Activated effector memory CD4-positive, alpha-beta T cell treated with Interleukin-2 at 50 U/mL for 16 hours (primary cell): ENCODE data around the gene EEF1AKMT2.

Experiments used
- DNase-seq: peaks from one replicate; pipeline ENCODE4 v3.0.0-alpha.2; 2020

The EEF1AKMT2 gene

DNA sequence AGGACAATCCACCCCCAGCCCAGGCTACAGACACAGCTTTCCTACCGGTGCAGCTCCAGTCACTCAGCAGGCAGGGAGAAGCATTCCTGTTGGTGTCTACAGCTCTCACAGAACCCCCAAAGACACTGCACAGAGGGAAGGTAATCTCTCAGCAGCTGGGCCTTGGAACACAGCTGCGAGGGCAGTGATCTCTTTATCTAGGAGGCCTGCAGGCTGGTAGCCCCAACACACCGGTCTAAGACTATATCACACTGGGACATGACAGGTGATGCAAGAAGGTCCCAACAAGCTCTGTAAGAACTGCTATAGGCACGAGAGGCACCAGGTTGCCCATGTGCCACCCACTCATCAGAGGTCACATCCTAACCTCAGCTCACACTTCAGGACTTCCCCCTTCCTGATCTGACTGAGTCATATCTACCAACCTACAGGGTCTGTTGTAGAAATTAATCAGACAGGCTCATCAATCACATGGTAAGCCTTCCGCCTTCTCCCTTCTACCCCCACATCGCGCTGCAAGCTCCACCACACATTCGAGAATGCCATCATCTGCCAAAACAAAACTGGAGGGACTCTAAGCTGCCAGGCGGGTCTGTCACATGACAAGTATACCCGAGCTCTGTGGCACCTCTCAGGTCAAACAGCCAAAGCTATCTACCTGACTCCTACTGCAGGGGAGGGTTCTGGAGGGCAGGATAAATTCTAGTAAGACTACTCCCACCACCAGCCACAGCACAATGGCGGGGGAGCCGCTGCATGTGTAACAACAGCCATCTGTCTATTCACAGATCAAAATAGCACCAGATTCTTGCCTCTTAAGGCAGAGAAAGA, 73.6 kb downstream of the EEF1AKMT2 start:
- DNase-seq = peak; percentile 71

DNA sequence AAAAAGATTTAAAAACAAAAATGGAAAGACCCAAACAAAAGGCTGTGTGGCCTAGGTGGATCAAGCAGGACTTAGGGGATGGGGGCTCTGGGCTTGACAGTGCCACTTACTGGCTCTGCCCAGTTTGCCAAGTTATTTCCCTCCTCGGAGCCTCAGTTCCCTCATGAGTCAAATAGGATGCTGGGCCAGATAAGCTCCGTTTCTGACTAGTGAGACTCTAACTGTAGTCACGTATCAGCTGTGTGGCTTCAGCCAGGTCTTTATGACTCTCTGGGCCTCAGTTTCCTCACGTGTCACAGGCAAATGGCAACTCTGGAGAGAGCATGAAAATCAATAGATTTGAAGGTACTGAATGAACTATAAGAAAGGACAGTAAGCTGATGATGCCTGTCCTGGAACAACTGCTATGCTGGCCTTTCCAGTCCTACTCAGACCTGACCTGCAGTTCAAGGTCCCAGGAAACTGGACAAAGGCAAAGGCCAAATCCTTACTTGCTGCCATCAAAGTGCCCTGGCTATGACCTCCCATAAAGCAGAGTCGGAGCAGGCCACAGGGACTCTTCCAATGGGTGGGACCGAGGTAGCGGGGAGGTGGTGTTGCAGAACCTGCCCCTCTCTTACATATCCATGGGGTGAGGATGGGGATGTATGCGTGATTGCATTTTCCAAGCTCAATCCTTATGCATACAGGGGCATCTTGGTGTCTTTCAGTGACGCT, 74.5 kb downstream of the EEF1AKMT2 start:
- DNase-seq = no peak

GRCh38 chr10:124716369-124716768, 75.3 kb downstream of the EEF1AKMT2 start:
- DNase-seq = no peak

DNA sequence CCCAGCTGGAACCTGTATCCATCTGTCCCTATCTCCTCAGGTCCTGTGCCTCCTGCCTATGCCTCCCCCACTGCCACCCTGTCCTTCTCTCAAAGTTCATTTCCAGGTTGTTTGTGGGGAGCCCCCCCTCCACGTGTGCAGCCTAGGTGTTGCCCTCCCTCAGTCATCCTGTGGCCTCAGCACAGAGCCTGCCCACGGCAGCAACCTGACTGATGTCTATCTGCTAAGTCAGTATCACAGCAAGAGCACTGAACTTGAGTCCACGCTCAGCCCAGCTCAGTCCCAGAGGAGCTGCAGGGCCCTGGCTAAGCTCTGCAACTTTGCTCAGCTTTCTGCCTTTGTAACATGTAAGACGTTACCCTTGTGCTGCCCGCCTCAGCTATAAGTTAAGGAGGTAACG, 76.2 kb downstream of the EEF1AKMT2 start:
- peak; percentile 37 for DNase-seq

DNA sequence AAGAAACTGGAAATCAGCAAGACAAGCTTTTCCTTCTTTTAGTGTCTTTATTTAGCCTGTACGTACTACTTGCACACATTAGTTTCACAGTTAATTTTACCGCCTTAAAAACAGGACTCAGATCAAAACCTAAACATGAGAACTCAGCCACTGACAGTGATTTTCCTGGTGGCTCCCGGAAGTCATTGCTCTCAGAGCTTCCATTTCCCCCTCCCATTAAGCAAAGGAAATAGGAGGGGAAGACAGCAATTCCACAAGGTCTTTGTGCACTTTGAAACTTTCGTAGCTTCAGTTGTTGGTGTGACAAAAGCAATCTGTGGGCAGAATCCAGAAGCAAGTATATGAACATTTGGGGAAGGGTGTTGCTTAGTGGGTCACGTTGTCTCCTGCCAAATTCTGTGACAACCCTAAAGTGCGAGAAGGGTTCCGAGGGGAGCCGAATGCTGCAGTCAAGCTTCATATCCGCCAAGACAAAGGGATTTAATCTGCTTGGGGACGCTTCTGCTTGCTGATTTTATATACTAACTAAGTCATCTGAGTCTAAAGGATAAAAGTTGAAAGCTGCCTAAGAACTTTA, 77.9 kb downstream of the EEF1AKMT2 start:
- DNase-seq = no peak

- no peak for DNase-seq
These were observed 78.8 kb downstream of the EEF1AKMT2 start for GRCh38 chr10:124712704-124713407.

- DNase-seq = no peak
These were observed 80.5 kb downstream of the EEF1AKMT2 start for GRCh38 chr10:124711145-124711544.

DNA sequence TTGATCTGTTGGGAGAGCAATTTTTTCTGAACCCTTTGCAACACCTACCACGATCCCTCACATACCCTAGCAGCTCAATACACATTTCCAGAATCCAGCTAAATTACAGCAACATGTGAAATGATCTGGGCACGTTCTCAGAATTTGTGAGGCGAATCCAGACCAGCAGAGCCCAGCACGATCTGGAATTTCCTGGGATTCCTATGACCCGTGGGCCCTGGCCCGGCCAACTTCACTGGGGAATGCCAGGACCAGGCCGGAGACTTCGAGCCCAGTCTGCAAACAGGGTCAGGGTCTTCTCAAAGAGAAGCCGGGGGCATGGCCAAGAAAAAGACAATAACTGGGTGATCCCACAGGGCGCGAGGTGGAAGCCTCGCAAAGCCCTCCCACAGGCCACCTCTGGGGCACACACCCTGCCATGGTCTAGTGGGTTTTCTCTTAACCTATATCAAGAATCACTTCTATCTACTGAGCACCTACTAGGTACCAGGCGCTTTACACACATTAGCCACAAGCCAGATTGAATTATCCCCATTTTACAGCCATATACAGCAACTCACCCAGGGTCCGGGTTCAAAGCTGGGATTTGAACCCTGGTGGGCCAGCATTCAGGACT, 81.3 kb downstream of the EEF1AKMT2 start:
- no peak for DNase-seq

DNA sequence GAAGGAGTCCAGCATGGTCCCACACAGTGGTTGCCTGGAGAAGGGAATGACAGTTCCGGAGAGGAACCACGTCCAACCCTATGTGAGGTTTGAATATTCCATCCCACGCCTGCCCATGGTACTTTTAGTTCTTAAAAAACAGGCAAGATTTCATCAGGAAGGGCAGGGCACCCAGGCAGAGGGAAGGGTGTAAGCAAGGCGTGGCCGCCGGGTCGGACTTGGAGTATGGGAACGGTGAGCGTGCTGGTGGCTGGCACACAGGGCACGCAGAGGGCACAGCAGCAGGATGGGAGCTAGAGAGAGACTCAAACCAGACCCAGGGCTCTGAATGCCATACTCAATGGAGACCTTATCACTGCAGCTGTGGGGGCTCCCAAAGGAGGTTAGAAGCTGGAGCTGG, 81.8 kb downstream of the EEF1AKMT2 start:
- no peak for DNase-seq

DNA sequence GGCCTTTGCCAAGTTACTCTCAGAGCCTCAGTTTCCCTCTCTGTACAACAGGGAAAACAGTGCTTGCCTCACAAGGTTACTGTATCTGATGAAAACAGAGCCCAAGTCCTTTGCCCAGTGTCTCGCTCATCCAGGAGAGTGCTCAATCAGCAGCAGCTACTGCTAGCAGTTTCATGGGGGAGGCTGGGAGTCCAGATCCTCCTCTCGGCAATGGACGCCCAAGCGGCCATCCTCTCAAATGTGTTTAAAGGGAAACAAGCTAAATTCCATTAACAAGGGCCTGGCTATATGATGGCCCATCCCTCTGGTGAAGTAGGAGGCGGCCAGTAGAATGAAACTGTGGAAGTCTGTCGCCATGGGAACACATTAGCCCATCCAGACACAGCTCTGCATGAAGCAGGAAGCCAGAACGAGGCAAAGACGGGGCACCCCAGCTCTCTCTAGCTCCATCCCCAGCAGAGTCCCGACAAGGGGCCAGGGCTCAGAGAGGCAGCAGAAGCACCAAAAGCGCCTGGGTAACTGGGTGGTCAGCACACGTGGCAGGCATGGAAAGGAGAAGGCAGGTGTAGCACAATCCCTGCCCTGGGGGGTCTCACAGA, 82.7 kb downstream of the EEF1AKMT2 start:
- no peak for DNase-seq

DNA sequence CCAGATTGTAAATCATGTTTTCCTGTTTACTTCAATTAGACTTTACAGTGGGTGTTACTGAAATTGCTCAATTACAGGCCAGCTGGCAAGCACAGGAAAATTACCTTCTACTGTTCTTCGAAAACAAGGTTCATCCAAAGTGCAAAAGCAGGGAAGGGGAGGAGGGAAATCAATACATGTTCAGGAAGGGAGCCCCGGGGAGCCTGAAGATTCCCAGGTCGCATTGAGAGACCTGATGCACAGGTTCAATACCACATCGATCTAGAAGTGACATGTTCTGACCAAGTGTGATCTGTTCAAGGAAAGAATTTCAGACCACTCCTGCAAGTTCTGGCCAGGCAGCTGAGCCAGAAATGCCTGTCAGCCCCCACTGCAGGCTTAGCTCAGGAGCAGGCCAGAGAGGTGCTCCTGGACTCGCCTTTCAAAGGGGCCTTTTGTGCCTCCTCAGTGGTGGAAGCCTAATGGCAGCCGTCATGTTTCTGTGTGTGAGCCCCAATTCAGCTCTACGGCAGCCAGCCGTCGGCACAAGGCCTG, 83.4 kb downstream of the EEF1AKMT2 start:
- DNase-seq = no peak
